AG08395 (cell line): ENCODE measurements around the gene AVEN.
A peak's percentile ranks its signal among the peaks of the same experiment; 100 is the strongest.
"Not testable (repeated sequence)": the region's sequence is repeated elsewhere in the genome, so short reads cannot be mapped to it uniquely, and the experiment has no call there.

Experiments used
- DNase-seq: peaks from one replicate; pipeline ENCODE4 v3.0.0; 2012; ENCODE audit warnings: mixed read lengths, low spot score

The AVEN gene, protein sequence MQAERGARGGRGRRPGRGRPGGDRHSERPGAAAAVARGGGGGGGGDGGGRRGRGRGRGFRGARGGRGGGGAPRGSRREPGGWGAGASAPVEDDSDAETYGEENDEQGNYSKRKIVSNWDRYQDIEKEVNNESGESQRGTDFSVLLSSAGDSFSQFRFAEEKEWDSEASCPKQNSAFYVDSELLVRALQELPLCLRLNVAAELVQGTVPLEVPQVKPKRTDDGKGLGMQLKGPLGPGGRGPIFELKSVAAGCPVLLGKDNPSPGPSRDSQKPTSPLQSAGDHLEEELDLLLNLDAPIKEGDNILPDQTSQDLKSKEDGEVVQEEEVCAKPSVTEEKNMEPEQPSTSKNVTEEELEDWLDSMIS

DNA sequence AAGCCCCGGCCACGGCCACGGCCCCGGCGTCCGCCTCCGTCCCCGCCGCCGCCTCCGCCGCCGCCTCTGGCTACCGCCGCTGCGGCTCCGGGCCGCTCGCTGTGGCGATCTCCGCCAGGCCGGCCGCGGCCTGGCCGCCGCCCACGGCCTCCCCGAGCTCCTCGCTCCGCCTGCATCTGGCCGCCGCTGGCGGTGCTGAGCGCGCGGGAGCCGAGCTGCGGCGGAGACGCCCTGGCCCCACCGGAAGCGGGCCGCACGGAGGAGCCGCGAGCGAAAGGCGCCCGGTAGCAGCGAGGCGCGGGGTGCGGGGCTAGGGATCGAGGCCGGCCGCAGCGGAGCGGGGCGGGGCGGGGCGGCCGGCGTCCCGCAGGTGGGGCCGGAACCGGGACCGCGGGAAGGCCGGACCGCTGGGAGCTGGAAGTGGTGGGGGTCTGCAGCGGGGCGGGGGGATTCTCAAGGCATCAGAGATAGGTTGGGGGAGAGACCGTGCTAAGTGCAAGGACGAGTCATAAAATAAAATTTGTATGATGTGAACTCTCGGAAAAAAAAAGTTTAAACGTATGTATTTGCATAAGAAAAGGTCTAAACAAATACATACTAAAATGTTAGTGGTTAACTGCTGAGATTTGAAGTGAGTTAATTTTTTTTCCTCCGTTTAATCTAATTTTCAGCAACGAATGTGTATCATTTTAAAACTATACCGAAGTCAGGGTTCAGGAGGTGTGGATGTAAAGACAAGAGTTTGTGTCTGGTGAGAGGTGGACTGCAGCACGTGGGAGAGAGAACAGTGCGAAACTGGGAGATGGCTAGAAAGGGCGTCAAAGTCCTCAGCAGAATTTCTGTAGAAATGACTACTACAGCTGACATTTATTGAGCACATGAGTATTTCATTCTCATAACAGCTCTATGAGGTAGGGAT is at the start of gene AVEN:
Gene AVEN, minus strand, starts transcription at position 334 of the 919 bp plus-strand sequence. Its CDS starts 158 bp downstream, at position 176.
- peak; percentile 54 for DNase-seq

DNA sequence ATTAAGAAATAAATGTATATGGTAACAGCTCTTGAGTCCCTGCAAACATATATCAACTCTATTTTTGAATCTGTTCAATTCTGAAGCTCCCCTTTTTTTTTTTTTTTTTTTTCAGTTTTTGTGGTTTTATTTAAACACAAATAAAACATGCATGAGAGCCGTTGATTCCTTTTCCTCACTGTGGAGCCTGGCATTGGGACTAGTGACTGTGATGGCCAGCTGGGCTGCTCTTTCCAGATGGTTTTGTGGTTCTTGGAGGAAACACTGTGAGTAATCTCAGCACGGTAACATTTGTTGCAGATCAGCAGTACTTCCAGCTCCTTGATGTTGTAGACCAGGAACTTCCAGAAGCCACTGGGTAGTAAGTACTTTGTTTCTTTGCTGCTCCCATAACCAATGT is 46.7 kb upstream of the AVEN start:
- DNase-seq = peak; percentile 60

DNA sequence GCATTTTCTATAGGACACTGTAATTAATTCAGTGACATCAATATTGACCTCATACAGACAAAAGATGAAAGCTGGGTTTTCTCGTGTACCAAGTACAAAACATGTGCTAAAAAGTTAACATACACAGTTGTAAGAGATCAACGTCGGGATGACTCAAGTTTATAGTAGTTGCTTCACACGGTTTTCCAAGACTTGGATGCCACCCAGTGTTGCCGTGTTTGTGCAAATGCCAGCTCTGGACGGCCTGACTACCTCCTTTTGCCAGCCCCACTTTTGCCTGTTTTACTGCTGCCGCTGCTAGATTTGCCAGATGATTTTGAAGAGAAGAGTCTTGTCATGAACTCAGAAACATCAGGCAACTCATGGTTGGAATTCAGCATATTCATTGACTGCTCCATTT is 45.1 kb upstream of the AVEN start:
- DNase-seq = peak; percentile 86

DNA sequence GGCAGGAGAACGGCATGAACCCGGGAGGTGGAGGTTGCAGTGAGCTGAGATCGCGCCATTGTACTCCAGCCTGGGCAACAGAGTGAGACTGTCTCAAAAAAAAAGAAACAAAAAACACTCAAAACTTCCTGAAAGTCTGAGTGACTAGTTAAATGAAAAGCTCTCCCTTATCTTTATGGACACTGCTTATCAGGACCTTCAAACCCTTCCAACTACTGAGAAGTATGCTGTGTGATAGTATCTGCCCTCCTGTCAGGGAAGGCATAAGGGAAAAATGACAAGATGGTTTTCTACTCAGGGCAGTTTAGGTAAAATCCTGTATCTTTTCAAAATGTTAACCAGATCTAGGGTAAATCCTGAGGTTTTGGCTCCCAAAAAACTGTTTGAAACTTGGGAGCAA is 40.9 kb upstream of the AVEN start:
- no peak for DNase-seq

DNA sequence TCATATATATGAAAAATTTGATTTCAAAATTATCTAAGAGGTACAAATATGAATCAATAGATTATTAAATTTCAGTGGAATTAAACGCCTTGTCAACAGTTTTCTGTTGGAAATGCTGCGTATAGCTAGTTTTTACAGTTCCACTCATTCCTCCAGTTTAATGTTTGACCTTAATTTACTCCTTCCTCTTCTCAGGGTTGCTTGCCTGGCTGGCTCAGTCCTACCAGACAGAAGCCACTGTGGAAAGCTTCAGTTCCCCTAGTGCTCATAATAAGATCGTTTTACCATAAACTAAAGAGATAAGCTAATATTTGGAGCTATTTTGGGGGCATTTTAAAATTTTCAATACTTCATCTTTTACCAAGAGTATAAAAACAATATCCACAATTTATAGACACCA is 39.9 kb upstream of the AVEN start:
- DNase-seq = no peak

DNA sequence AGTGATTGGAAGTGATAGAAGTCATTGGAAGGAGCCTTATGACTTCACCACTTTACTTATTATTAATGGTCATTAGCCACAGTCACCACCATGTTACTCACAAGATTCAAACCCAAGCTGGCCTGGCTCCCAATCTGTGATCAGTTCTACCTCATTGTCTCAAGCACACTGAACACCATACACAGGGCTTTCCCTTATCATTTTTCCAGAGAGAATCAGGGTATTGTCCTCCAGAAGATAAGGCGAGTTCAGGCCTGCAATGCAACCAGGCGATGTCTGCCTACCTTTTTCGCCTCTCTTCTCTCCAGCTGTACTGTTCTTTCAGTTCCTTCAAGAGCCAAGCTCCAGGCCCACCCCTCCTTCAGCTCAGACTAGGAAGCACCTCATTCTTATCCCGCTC is 37.8 kb upstream of the AVEN start:
- no peak for DNase-seq

DNA sequence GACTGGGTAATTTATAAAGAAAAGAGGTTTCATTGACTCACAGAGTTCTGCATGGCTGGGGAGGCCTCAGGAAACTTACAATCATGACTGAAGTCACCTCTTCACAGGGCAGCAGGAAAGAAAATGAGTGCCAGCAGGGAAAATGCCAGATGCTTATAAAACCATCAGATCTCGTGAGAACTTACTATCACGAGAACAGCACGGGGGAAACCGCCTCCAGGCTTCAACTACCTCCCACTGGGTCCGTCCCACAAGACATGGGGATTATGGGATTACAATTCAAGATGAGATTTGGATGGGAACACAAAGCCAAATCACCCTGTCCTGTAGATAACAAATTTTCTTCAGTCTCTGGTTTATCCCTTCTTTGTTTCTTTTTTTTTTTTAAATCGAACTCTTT is 31.0 kb upstream of the AVEN start:
- no peak for DNase-seq

DNA sequence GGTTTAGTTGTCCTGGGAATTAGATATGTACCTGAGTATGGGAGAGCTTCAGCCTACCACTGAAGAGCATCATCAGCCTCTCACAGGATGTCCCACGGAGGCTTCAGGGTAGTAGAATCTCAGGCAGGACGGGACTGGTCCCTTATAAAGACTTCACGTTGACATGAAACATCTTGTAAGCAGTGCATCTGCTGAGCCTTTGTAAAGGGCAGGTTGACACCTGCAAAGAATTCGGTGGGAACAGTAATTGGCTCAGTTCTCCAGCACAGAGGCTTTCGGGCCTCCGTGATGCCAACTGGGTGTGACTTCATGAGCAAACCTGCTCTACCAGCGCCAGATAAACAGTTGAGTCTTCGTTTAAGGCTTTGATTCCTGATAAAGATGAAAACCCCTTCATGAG is 26.9 kb upstream of the AVEN start:
- DNase-seq = no peak

DNA sequence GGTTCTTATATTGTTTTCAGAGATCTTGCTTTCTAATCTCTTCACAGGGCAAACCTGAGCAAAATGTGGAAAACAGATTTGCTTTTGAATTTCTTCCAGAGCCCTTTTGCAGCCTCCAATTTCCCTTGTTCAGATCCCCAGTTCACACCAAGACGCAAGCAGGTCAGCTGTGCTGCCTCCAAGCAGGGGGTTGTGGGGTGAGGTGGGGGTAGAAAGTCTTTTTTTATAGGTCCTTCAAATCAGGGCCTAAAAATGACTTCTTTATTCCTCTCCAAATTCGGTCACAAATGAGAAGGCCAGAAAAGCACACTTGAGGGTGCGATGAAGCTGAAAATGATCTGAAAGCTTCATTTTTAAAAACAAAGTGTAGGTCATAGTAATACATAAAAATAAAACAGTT is 26.3 kb upstream of the AVEN start:
- no peak for DNase-seq

DNA sequence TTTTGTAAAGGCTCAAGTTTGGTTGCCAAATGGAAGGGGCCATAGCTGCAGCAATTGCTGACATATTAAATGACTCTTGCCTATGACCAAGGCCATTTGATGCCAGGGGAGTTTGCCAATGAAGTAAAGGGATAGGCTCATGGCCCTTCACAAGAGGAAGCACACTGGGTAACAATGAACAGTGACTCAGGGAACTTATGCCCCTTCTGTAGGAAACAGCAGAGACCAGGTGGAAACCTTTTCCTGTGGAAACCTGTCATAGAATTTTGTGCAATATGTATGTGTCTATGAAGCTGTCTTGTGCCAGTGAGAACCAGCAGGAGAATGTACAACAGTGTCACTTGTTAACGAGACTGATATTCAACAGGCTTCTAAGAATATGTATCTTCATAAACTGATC is 25.4 kb upstream of the AVEN start:
- no peak for DNase-seq

DNA sequence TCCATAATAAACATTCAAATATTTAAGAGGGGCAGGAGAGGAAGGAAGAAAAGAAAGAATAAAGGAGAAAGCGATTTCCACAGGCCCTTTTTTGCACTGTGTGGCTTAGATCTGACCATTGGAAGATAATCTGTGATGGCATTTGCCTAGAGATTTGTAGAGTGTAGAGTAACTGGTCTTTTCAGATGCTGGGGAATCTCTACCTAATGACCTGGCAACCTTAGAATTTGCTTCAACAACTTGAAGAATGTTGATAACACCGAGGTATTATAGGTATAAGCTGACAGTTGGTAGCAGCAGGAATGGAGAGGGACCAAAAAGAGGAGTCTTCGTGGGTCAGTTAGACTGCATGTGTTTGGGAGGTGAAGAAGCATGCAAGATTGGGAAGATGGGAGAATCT is 20.9 kb upstream of the AVEN start:
- no peak for DNase-seq

DNA sequence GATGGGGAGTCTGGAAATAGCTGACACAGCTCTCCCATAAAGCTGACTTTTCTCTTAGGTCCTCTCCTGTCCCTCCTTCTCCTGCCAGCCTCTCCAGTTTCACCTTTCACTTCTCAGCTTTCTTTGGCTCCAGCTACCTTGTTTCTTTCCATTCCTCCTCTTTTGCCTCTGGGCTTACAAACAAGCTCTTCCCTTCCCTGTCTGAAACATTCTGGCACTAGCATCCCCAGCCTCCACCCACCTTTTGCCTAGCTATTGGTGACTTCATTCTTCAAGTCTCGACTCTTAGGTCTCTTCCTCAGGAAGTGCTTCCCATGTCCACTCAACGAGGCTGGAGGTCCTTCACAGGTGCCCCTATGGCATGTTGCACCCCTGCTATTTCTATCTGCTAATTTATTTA is 20.5 kb upstream of the AVEN start:
- no peak for DNase-seq

DNA sequence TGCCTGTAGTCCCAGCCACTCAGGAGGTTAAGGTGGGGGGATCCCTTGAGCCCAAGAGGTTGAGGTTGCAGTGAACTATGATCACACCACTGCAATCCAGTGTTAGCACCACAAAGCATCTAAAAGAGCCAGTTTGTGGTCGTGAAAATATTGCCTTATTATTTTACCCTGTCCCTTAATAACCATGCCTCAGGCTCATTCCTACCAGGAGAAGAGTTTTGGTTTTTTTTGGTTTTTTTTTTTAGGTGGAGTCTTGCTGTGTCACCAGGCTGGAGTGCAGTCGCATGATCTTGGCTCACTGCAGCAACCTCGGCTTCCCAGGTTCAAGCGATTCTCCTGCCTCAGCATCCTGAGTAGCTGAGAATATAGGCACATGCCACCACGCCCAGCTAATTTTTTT is 17.9 kb upstream of the AVEN start:
- no peak for DNase-seq

DNA sequence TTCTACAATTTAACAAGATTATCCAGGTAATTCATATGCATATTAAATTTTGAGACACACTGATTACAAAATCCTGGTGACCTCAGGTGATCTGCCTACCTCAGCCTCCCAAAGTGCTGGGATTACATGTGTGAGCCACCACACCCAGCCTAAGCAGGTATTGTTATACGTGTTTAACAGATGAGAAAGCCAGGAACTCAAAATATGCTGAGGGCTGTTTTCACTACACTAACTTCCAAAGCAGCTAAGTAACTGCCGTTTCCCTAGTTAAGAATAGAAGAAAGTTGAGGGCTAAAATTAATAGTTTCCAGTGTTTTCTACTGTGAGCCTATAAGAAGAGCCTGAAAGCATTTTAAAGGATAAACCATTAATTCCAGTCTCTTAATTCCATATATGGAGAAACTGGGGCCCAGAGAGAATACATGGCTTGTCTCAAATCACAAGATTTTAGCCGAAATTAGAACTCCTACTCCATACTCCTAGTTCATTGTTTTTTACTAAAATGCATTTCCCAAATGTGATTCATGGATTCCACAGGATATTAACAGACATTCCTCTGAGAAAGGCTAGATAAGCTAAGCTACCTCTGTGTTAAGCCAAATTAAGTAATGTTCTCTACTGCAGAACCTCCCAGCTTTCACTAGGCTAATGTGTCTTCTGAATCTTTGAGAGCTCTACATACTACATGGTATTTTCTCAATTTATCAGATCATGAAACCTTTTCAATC is 17.0 kb upstream of the AVEN start:
- DNase-seq = peak; percentile 72

DNA sequence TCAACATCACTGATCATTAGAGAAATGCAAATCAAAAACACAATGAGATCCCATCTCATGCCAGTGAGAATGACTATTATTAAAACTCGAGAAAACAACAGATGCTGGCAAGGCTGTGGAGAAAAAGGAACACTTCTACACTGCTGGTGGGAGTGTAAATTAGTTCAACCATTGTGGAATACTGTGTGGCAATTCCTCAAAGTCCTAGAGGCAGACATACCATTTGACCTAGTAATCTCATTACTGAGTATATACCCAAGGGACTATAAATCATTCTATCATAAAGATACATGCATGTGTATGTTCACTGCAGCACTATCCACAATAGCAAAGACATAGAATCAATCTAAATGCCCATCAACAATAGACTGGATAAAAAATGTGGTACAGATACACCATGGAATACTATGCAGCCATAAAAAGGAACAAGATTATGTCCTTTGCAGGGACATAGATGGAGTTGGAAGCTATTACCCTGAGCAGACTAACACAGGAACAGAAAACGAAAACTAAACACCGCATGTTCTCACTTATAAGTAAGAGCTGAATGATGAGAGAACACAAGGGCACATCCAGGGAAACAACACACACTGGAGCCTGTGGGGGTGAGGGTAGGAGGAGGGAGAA is 15.2 kb upstream of the AVEN start:
- no peak for DNase-seq

DNA sequence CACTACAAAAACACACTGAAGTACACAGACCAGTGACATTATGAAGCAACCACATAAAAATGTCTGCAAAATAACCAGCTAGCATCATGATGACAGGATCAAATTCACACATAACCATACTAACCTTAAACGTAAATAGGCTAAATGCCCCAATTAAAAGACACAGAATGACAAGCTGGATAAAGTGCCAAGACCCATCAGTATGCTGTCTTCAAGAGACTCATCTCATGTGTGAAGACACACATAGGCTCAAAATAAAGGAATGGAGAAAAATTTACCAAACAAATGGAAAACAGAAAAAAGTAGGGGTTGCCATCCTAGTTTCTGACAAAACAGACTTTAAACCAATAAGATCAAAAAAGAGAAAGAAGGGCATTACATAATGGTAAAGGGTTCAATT is 11.4 kb upstream of the AVEN start:
- DNase-seq = not testable (repeated sequence)

DNA sequence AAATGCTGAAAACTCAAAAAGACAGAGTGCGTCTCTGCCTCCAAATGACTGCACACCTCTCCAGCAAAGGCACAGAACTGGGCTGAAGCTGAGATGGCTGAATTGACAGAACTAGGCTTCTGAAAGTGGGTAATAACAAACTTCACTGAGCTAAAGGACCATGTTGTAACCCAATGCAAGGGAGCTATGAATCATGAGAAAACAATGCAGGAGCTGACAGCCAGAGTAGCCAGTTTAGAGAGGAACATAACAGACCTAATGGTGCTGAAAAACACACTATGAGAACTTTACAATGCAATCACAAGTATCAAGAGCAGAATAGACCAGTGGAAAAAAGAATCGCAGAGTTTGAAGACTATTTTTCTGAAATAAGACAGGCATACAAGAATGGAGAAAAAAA is 10.1 kb upstream of the AVEN start:
- no peak for DNase-seq

DNA sequence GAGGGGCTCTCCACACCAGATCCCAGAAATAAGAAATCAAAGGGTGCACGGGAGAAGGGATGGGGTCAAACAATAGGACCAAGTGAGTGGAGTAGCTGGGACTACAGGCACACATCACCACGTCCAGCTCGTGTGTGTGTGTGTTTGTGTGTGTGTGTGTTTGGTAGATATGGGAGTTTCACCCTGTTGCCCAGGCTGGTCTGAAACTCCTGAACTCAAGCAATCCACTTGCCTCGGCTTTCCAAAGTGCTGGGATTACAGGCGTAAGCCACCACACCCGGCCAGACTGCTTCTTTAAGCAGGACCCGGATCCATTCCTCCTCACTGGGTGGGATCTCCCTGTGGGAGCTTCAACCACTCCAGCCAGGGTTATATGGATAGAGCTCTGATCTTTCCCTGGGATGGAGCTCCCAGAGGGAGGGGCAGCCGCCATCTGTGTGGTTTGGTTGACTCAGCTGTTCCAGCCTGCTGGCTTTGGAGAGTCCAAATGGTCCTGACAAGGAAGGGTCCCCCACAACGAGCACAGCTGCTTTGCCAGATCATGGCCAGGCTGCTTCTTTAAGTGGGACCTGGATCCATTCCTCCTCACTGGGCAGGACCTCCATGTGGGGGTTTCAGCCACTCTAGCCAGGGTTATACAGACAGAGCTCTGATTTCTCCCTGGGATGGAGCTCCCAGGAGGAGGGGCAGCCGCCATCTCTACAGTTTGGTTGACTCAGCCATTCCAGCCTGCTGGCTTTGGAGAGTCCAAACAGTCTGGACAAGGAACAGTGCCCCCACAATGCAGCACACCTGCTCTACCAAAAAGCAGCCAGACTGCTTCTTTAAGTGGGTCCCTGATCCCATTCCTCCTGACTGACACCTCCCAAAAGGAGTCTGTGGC is 9.1 kb upstream of the AVEN start:
- no peak for DNase-seq

DNA sequence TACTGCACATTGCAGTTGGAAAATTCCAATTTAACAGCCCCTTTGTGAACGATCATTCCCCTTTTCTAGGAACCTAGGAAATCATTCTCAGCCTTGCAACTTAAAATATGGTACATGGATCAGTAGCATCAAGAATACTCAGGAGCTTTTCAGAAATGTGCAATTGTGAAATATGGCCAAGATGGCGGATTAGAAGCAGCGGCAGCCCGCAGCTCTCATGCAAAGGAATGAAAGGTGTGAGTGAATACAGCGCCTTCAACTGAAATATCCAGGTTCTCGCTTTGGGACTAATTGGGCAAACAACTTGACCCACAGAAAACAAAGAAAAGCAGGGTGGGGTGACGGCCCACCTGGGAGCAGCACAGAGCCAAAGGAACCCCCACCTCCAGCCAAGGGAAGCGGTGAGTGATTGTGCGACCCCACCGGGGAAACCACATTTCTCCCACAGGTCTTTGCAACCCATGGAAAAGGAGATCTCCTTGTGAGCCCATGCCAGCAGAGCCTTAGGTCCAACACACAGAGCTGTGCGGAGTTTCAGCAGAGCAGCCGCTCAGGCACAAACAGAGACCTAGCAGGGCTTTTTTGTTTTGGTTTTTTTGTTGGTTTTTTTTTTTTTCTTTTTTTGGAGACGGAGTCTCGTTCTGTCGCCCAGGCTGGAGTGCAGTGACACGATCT is 7.6 kb upstream of the AVEN start:
- DNase-seq = no peak

DNA sequence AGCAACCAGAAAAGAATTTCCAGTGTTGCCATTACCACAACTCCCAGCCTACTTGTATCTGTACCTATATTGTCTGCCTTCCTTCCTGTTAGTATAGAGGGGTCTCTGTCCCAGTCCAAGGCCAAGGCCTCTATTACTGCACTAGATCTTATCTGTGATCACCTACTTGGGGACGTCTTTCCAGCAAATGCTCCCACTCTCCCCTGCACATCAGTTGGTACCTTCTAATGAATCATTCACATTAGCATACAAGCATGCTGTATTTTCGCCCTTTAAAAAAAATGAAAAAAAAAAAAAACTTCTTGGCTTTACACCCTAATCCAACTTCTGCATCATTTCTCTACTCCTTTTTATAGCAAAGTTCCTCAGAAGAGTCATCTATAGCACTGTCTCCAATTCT is 4.8 kb upstream of the AVEN start:
- no peak for DNase-seq

DNA sequence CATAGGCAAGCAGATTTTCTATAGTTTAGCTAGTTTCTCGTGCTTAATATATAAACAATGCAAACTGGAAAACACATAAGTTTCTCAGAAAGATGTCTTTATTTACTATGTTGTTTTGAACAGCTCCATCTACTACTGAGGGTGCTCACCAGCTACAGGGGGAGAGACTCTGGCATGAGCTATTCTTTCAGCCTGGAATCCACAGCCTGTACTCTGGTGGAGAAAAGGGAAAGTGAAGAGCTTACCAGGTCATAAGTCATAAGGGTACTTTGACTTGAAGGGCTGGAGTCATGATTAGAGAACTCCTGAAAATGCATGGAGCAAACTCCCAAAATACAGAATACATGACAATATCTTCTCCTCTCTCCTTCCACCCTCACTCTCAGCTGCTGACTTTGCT is 4.4 kb upstream of the AVEN start:
- DNase-seq = no peak
